MCF 10A (cell line): Measurements from ENCODE around the gene LY6G5C. TPM values are rescaled to one million over a fixed set of nuclear protein-coding genes. Genes with fewer than 3 reads are reported as not detected.

Experiments
- BruUV-seq: library from RNA; stranded (reverse); fragments of 400-500 nt; replicated peaks from 2 replicates; lab custom pipeline; 2021; lab: Mats Ljungman, UMichigan
- CTCF ChIA-PET: fragments of 300-600 bp; sonication (Branson Sonifier 250); formaldehyde crosslinking; extraction: SDS; loops from one replicate; lab custom pipeline; 2021; ENCODE audit warnings: antibody characterized with exemption, inconsistent platforms; lab: Yijun Ruan, JAX
- POLR2A ChIA-PET: fragments of 300-600, 350-650 bp; sonication (Branson Sonifier 250); formaldehyde crosslinking; extraction: SDS; loops from one replicate; lab custom pipeline; 2020; ENCODE audit warnings: antibody characterized with exemption, inconsistent platforms; lab: Yijun Ruan, JAX
- DNase-seq: peaks from one replicate; pipeline ENCODE4 v3.0.0-alpha.2; 2018; ENCODE audit not compliant: unreplicated experiment
- H3K27ac Mint-ChIP-seq: one replicate; pipeline ENCODE4 v1.8.0; 2022; ENCODE audit warnings: mild to moderate bottlenecking, low read depth, mixed read lengths; ENCODE audit not compliant: unreplicated experiment
- H3K27me3 Mint-ChIP-seq: one replicate; pipeline ENCODE4 v1.8.0; 2022; ENCODE audit warnings: mixed read lengths; ENCODE audit not compliant: insufficient read depth, unreplicated experiment
- H3K36me3 Mint-ChIP-seq: one replicate; pipeline ENCODE4 v1.8.0; 2022; ENCODE audit warnings: mild to moderate bottlenecking, moderate library complexity, mixed read lengths; ENCODE audit not compliant: insufficient read depth, unreplicated experiment
- H3K4me1 Mint-ChIP-seq: one replicate; pipeline ENCODE4 v1.8.0; 2022; ENCODE audit warnings: mixed read lengths; ENCODE audit not compliant: insufficient read depth, unreplicated experiment
- H3K4me3 Mint-ChIP-seq: one replicate; pipeline ENCODE4 v1.8.0; 2022; ENCODE audit warnings: mild to moderate bottlenecking, moderate library complexity, mixed read lengths; ENCODE audit not compliant: unreplicated experiment
- H3K9me3 Mint-ChIP-seq: one replicate; pipeline ENCODE4 v1.8.0; 2022; ENCODE audit warnings: mixed read lengths; ENCODE audit not compliant: unreplicated experiment
- intact Hi-C: fragments of 100-400 bp; cut with micrococcal nuclease; formaldehyde crosslinking; loops from 2 replicates; pipeline ENCODE4 v1.14.1; 2022
- total RNA-seq: library from RNA; stranded (reverse); gene quantifications from 2 replicates; pipeline ENCODE4 v1.2.3, GENCODE V29; 2022
- TF ChIP-seq, protein P1 (sequence below): fragments of 200-600 bp; IDR thresholded peaks from one replicate; pipeline ENCODE4 v1.8.0; 2022; ENCODE audit warnings: antibody characterized with exemption, mild to moderate bottlenecking; ENCODE audit not compliant: unreplicated experiment

The LY6G5C gene
- total RNA-seq, 1 experiment from 2014 or later: 1.4 TPM

DNA sequence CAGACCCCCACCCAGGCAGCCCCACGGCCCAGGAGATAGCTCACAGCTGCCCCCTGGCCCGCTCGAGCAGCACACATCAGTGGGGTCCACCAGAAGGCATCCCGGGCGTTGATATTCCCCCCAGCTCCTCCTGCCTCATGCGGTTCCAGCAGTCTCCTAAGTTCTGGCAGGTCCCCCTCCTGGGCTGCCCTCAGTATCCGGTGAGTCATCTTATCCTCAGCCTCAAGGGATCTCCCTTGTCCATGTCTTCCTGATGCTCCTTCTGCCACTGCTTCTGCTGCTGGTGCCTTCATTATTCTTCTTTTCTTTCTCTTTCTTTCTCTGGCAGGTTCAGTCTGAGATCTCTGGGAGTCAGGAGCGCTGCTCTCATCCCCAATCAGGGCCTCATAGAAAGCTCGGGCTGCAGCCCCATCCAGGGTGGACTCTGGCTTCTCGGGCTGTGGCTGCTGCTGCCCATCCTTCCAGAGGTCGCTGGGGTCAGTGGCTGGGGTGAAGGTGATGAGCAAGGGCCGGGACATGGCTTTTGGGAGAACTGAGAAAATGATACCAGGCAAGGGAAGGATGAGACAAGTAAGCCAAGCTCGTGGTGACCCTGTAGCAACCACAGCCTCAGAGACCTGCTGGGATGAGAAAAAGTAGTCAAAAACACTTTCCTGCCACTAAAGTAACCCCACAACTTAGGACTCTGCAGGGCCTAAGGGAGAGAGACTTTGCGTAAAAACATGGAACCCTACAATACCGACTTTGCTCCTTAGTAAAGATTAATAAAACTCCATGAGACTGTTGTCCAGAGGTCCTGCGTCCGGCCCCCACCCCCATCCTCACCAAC, 16.7 kb downstream of the LY6G5C start:
- peak; percentile 84 for DNase-seq
- Mint-ChIP-seq H3K27me3 (no peaks in the 10 kb centered on the region), H3K36me3 (peaks cover 79% of the 10 kb centered on the region)

DNA sequence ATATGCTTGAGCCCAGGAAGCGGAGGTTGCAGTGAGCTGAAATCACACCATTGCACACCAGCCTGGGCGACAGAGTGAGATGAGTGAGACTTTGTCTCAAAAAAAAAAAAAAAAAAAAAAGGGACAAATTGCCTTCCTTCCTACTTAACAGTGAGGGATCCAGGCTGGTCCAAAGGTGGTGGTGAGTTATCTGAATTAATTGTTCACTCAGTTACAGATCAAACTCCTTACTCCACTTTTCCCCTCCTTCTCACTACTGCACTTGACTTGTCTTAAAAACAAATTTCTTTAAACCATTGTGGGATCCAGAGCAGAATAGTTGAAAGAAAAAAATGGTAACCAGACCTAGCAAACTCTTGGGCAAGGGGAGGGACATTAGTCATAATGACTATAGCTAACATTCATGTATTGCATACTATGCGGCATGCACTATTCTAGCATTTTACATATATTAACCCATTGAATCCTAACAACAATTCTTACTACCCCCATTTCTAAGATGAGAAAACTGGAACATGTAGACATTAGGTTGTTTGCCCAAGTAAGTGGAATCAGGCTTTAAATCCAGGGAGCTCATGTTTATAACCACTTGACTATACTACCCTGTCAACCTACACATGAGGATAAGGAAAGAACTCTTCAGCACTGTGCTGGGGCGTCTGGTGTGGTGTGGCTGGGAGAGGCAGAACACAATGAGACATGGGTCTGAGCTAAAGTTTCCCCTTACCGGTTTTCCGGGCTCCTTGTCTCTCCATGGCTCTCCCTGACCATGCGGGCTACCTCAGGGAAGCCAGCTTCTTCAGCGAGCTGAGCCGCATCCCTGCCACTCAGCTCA, 17.5 kb downstream of the LY6G5C start:
- ChIA-PET POLR2A (interaction anchor here (0.5 to 7.9 kb wide), 19 partner anchors 11 to 532 kb away, joined by 3 to 263 read pairs (median 12); partner anchors contain the start of genes ABHD16A, APOM, ATP6V1G2 and BAG6), CTCF (interaction anchor here (0.6 to 0.9 kb wide), 5 partner anchors 8 to 390 kb away, joined by 4 to 9 read pairs (median 4); partner anchors contain the start of gene APOM)
- intact Hi-C loops: loop anchor here (5.0 kb wide), 1 partner anchor 41 kb away; the partner anchor contains the start of gene PRRC2A
- H3K27ac Mint-ChIP-seq: peak overlapping the region; percentile 99
- H3K36me3 Mint-ChIP-seq: peaks cover 77% of the 10 kb centered on the region
- no TSS peak for BruUV-seq
- TF ChIP-seq, protein P1, sequence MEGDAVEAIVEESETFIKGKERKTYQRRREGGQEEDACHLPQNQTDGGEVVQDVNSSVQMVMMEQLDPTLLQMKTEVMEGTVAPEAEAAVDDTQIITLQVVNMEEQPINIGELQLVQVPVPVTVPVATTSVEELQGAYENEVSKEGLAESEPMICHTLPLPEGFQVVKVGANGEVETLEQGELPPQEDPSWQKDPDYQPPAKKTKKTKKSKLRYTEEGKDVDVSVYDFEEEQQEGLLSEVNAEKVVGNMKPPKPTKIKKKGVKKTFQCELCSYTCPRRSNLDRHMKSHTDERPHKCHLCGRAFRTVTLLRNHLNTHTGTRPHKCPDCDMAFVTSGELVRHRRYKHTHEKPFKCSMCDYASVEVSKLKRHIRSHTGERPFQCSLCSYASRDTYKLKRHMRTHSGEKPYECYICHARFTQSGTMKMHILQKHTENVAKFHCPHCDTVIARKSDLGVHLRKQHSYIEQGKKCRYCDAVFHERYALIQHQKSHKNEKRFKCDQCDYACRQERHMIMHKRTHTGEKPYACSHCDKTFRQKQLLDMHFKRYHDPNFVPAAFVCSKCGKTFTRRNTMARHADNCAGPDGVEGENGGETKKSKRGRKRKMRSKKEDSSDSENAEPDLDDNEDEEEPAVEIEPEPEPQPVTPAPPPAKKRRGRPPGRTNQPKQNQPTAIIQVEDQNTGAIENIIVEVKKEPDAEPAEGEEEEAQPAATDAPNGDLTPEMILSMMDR: no peak
- H3K4me3 Mint-ChIP-seq: peak overlapping the region; percentile 99
- H3K4me1 Mint-ChIP-seq: peaks cover 43% of the 10 kb centered on the region
- H3K9me3 Mint-ChIP-seq: no peaks in the 10 kb centered on the region
- no peaks in the 10 kb centered on the region for H3K27me3 Mint-ChIP-seq
- peak; percentile 48 for DNase-seq

More for the DNA sequence above, 16.7 kb downstream of the LY6G5C start:
- H3K9me3 Mint-ChIP-seq: no peaks in the 10 kb centered on the region
- ChIA-PET CTCF (interaction anchor here (0.7 to 0.9 kb wide), 4 partner anchors 9 to 114 kb away, joined by 4 to 9 read pairs (median 4); partner anchors contain the start of gene APOM), POLR2A (interaction anchor here (0.6 to 7.9 kb wide), 40 partner anchors 12 to 1308 kb away, joined by 3 to 263 read pairs (median 5); partner anchors contain the start of genes ABHD16A, APOM, ATP6V1G2 and BAG6)
- H3K4me1 Mint-ChIP-seq: peaks cover 39% of the 10 kb centered on the region
- H3K27ac Mint-ChIP-seq: peak overlapping the region; percentile 99
- intact Hi-C loops: loop anchor here (5.0 kb wide), 1 partner anchor 42 kb away; the partner anchor contains the start of gene PRRC2A
- BruUV-seq: TSS peak; percentile 31
- TF ChIP-seq, protein P1: no peak
- peak overlapping the region; percentile 99 for H3K4me3 Mint-ChIP-seq

DNA sequence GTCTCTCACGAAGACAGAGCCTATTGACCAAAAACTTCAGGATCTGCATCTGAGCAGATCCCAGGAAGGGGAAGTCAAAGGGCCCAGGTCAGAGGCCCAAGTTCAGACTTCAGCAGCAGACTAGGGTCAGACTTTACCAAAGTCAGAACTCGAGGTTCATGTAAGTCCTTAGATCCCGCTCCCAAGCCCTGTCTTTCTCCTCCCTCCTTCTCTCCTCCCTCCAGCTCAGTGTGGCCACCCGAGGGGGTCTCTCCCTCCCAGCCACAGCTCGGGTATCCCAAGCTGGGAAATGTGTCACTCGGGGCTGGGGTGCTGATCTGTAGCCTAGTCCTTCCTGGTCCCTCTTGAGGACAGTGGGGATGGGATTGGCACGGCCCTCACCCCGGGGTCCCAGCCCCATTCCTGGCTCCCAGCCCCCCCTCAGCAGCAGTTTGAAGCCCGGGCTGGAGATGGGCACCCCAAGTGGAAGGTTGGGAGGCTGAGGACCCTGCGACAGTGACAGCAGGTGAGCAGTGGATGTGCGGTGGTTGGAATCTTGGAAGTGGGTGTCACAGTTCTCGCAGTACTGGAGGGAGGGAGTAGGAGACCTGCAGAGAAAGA, 18.6 kb downstream of the LY6G5C start:
- POLR2A ChIA-PET: interaction anchor here (0.8 to 7.9 kb wide), 8 partner anchors 10 to 309 kb away, joined by 3 to 263 read pairs (median 6); partner anchors contain the start of genes APOM, ATP6V1G2, BAG6 and DXO

More for the DNA sequence above, 18.6 kb downstream of the LY6G5C start:
- CTCF ChIA-PET: interaction anchor here (0.6 to 0.7 kb wide), 3 partner anchors 119 to 391 kb away, joined by 3 to 4 read pairs (median 4); no protein-coding TSS in a partner anchor
- Mint-ChIP-seq H3K4me1 (peaks cover 42% of the 10 kb centered on the region), H3K36me3 (peaks cover 69% of the 10 kb centered on the region), H3K9me3 (no peaks in the 10 kb centered on the region), H3K4me3 (peak overlapping the region; percentile 89), H3K27me3 (no peaks in the 10 kb centered on the region), H3K27ac (no peak overlapping the region)
- TF ChIP-seq, protein P1: no peak
- DNase-seq: no peak
- intact Hi-C loops: loop anchor here (5.0 kb wide), 1 partner anchor 40 kb away; the partner anchor contains the start of gene PRRC2A
- no TSS peak for BruUV-seq
